ENCODE data around the gene CDC123.
"Not testable (repeated sequence)": the region's sequence is repeated elsewhere in the genome, so short reads cannot be mapped to it uniquely, and the experiment has no call there.

Gene CDC123

DNA sequence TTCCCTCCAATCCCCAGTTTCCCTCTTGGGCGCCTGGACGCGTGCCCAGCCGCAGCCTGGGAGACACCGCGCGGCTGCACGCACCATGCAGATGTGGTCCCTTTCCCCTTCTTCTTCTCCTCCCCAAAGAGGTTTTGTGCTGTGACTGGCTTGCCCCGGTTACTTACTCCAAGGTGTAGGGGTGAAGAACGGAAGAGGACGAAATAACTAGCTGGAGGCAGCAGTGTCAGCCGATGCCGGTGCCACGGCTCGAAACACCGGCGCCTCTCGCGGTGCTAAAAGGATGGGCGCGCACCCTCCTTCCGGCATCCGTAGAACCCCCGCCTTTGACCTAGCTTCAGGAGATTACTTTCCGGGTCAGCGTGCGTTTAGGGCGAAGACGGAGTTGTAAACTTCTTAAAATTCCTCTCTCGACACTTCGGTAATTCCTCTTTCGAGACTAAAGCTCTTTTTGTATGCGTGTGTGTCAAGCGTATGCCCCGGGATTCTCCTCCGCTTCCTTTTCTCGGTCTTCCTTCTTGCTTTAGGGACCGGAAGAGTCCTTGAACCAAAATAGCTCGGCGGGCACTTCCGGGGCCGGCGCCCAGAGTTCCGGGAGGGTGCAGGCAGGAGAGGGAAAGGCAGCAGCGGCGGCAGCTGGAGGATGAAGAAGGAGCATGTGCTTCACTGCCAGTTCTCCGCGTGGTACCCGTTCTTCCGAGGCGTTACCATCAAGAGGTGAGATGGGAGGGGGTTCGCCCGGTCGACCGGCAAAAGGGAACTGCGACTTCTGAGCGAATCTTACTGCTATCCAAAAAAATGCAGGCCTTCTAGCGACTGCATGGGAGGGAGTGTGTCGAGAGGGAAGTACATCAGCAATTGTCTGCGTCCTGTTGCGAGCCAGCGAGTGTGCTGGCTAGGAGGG is at the start of gene CDC123, which contains the start of gene NUDT5:
CDC123 (plus strand) TSS at position 586 of the 904 bp plus-strand sequence; CDS start at position 644, 58 bp downstream.
NUDT5 (minus strand) TSS at position 289 of the 904 bp plus-strand sequence. CDS start 9,600 bp downstream, outside the sequence.
- DNase-seq (ENCODE audit: low read depth): peak; percentile 83

DNA sequence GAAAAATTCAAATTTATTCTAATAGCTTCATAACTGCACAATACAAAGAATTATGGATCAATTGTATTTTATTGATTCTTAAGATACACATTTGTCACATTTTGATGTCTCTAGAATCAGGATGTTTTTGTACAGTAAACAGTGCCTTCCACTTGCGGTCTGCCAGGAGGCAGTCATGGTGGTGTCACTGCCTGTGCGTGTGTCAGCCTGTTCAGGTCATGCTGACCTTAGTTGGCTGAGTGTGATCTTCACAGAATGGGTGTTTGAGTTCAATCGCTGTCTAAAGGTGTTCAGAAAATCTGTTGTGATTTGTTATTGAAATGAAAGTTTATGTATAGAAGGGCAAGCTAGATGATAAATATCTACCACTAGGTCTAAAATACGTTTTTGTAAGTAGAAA is 45.8 kb upstream of the CDC123 start:
- DNase-seq (ENCODE audit: low read depth): no peak

DNA sequence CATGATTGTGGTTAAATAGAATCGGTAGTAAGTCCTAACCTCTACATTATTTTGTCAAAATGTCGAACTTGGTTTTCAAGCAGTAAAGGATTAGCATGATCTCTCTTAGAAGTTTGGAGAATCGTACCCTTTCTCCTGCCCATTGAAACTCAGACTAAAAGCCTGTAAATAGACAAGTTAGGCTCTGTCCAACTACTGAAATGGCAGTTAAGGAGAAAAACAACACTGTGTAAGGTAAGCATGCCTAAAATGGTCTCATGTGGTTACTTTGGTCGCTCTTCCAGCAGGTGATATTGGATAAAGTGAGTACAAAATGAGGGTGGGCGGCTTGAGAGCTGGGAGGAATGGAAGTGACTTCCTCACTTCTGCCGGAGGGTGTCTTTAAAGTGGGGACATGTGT is 41.5 kb upstream of the CDC123 start:
- no peak for DNase-seq (ENCODE audit: low read depth)

DNA sequence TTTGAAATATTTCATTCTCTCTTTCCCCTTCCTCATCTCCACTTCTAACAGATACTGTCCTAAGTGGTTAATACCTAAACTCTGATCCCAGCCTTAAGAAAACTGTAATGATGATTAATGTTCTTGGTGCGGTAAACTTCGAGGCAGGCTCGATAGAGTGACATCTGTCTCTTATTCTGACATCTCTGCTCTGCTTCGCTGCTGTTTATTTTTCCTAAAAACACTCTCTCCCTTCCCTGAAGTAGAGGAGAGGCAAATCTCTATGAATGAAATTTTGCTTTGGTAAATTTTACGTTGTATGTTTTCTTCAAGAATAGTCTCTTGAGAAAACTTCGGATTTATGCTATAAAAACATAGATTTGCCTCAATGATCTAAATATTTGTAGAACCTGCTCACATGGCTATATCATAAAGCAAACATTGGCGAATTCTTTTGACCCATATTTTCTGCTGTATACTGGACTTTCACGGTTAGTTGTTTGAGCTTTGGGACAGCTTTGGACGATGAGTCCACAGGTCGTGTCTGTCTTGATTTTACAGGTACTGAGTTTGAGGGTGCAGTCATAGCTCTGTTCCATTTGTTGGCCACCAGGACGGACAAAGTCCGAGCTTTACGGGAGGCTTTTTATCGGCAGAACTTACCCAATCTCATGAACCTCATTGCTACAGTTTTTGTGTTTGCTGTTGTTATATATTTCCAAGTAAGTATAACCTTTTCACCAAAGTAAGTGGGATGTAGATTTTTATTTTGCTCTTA is 39.4 kb upstream of the CDC123 start:
- DNase-seq (ENCODE audit: low read depth): no peak

DNA sequence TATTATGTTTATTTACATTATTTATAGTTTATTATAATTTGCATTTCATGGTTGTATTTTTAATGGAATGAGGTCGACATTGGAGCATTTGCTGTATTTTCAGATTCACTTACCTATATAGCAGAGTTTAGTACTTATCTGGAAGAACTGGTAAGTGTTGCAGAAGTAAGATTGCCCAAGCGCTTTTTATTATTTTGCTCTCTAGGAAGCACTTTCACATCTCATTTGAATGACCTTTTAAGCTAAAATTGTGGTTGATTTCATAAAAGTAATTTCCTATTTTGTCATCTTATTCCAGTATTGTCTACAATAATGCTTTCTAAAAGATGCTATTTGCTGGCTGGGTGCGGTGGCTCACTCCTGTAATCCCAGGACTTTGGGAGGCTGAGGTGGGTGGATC is 37.9 kb upstream of the CDC123 start:
- no peak for DNase-seq (ENCODE audit: low read depth)

- DNase-seq (ENCODE audit: low read depth): no peak
These were observed 35.3 kb upstream of the CDC123 start for GRCh38 chr10:12160664-12161063.

DNA sequence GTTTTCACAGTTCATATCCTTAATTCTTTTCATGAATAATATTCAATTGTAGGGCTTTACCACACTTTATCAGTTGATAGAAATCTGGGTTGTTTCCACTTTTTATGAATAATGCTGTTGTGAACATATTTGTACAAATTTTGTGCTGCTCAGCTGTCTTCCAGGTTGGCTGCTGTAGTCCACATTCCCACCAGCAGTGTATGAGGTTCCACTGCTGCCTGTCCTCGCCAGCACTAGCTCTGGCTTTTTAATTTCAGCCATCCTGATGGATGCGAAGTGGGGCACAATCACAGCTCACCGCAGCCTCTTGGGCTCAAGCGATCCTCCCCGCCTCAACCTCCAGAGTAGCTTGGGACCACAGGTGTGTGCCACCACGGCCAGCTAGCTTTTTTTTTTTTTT is 33.1 kb upstream of the CDC123 start:
- no peak for DNase-seq (ENCODE audit: low read depth)

DNA sequence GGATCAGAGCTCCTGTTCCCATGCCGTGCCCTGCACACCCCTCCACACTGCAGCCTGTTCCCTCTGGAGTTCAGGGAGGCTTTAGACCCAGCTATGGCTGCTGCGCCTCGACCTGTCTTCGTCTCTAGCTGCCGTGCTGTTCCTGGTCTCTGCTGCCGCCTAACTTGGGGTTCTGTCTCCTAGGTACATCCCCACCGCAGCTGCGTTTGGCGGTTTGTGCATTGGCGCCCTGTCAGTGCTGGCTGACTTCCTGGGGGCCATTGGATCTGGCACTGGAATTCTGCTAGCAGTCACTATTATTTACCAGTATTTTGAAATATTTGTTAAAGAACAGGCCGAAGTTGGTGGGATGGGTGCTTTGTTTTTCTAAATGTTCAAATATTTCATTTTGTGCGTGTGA is 31.9 kb upstream of the CDC123 start:
- no peak for DNase-seq (ENCODE audit: low read depth)

DNA sequence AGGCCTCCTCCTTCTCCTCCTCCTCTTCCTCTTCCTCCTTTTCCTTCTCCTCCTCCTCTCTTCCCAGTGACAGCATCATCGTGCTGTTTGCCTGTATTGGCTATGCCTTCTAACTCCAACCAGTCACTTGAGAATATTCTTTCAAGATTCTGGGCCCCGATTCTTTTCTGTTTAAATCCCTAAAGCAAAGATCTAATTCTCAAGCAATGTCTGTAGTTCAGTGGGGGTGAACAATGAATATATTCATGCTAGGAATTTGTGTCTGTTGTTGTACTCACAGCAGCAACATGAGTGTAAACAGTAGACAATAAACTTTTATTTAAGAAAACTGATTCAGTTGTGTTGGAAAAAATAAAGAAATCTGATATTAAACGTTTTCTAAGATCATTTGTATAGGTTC is 31.0 kb upstream of the CDC123 start:
- DNase-seq (ENCODE audit: low read depth): no peak

GRCh38 chr10:12165999-12166775 is 29.8 kb upstream of the CDC123 start:
- no peak for DNase-seq (ENCODE audit: low read depth)

- DNase-seq (ENCODE audit: low read depth): not testable (repeated sequence)
These were observed 24.5 kb upstream of the CDC123 start for GRCh38 chr10:12171512-12171911.

- DNase-seq (ENCODE audit: low read depth): no peak
These were observed 18.3 kb upstream of the CDC123 start for GRCh38 chr10:12177642-12178041.

DNA sequence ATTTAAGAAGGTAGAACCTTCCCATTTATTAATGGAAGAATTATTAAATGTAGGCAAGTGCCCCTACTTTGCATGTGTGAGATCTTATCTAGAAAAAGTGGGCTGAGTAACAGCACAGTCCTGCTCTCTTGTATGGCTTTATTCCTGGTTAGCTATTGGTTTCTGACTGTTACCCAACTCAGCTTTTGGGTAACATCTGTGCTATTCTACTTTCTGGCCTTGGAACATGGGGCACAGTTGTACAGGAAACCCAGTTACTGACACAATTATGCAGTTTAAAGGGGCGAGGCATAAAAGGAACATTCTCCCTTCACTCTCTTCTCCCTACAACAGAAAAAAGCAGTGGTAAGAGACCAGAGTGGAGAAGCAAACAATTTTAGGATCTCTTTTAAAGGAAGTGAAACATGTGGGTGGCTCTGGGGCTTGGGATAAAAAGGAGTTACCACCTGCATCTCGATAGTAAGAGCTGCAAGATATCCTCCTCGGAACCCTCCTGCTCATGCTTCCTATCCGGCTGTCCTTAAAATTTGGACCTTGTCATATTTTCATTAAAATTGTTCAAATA is 16.3 kb upstream of the CDC123 start:
- no peak for DNase-seq (ENCODE audit: low read depth)

- no peak for DNase-seq (ENCODE audit: low read depth)
These were observed 15.6 kb upstream of the CDC123 start for GRCh38 chr10:12180221-12180974.

DNA sequence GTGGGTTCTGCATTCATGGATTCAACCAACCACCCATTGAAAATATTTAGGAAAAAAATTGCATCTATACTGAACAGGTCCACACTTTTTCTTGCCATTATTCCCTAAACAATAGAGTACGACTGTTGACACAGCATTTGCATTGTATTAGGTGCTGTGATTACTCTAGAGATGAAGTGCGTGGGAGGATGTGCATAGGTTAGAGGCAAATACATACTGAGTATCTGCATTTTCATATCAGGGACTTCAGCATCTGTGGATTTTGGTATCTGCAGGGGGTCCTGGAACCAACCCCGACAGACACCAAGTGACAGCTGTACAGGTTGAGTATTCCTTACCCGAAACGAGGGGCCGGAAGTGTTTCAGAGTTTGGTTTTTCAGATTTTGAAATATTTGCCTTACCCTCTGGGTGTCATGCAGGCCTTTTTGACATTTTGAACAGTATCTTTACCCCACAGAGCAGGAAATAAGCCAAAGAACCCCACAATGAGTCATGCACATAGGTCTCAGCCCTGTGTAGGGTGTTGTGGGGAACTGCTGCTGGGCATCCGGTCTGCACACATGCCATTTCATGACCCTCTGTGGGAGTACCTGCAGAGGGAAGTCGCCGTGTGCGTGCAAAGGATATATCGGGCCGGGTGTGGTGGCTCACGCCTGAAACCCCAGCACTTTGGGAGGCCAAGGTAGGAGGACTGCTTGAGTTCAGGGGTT is 14.8 kb upstream of the CDC123 start:
- no peak for DNase-seq (ENCODE audit: low read depth)

DNA sequence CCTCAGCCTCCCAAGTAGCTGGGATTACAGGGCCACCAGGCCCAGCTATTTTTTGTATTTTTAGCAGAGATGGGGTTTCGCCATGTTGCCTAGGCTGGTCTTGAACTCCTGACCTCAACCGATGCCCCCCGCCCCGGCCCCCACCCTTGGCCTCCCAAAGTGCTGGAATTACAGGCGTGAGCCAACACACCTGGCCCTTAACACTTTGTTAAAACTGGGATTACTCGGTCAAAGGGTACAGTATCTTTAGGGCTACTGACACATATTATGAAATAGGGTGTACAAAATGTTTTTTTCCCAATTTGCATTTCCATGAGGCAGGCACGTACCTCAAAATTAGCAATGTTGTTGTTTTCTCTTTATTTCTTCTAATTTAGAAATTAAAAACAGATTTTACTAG is 11.8 kb upstream of the CDC123 start:
- no peak for DNase-seq (ENCODE audit: low read depth)

DNA sequence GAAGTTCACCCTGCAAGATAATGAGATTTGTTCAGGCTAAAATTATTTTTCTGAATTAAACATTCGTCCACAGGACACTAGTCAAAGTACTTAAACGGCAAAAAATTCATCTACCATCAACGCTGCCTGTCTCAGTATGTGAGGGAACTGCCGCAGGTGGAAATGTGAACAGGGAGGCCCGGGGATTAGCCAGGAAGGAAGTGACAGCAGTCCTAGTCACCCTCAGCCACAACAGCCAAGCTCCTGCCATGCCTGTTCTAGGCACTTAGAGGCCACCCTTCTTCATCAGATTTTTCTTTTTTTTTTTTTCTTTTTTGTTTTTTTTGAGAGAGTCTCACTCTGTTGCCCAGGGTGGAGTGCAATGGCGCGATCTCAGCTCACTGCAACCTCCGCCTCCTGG is 9.7 kb upstream of the CDC123 start:
- DNase-seq (ENCODE audit: low read depth): no peak

DNA sequence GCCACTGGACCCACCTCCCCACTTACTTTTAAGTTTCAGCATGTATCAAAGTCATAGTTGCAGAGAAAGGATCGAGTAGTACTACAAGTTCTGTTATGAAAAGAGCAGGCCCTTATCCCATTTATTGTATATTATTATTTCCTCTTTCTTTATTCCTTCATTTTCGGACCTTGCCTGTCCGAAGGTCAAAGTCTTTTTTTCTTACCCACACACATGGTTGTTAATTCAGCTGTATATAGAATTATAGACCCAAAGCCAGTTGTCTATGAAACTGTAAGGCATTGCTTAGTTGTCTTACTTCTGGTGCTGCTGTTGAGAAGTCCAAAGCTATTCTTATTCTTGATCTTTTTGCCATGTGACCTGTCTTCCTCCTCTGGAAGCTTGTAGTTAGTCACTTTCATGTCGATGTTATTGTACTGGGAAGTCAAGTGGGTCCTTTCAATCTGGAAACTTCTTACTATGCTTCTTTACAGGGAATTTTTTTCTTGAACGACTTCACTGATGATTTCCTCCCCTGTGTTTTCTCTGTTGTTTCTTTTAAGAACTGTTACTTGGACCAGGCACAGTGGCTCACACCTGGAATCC is 8.6 kb upstream of the CDC123 start:
- DNase-seq (ENCODE audit: low read depth): no peak

GRCh38 chr10:12188656-12189055 is 7.3 kb upstream of the CDC123 start:
- no peak for DNase-seq (ENCODE audit: low read depth)

- DNase-seq (ENCODE audit: low read depth): no peak
These were observed 6.6 kb upstream of the CDC123 start for GRCh38 chr10:12189426-12189825.
